H1 (cell line): ENCODE measurements around the gene RFX3. TPM values are rescaled to one million over a fixed set of nuclear protein-coding genes. Genes with fewer than 3 reads are reported as not detected.

Experiments used
- CTCF ChIA-PET: fragments of 300-600 bp; sonication (Branson Sonifier 250); formaldehyde crosslinking; loops from one replicate; lab custom pipeline; 2021; ENCODE audit not compliant: partially characterized antibody; lab: Charles Lee
- POLR2A ChIA-PET: fragments of 300-600 bp; sonication (Branson Sonifier 250); formaldehyde crosslinking; loops from one replicate; lab custom pipeline; 2021; ENCODE audit warnings: inconsistent platforms; ENCODE audit not compliant: partially characterized antibody; lab: Charles Lee
- DNase-seq, 2 experiments: peaks; one replicate each; pipeline versions ENCODE4 v3.0.0 to v3.0.0-alpha.2; 2010 to 2022; ENCODE audit warnings: low spot score in 2 of 2, low read depth in 1 of 2, mixed read lengths in 1 of 2
- FAIRE-seq: peaks from 2 replicates; lab custom pipeline; 2011; peaks lifted over from hg19 to GRCh38; lab: Jason Lieb, UNC
- H2AFZ ChIP-seq: 2 replicates; pipeline ENCODE4 v1.8.1; 2012; ENCODE audit warnings: low read length, inconsistent platforms
- H2AK5ac ChIP-seq: 2 replicates; pipeline ENCODE4 v1.6.1; 2013; ENCODE audit warnings: low read depth, low read length
- H2BK120ac ChIP-seq: replicated peaks from 2 replicates; pipeline ENCODE3; 2013; ENCODE audit warnings: low read depth, low read length, inconsistent platforms
- H2BK12ac ChIP-seq: 2 replicates; pipeline ENCODE4 v1.6.1; 2013; ENCODE audit warnings: low read depth, low read length
- H2BK15ac ChIP-seq: 2 replicates; pipeline ENCODE4 v1.6.1; 2013; ENCODE audit warnings: low read length
- H2BK20ac ChIP-seq: 2 replicates; pipeline ENCODE4 v1.6.1; 2013; ENCODE audit warnings: low read length
- H2BK5ac ChIP-seq: 2 replicates; pipeline ENCODE4 v1.6.1; 2013; ENCODE audit warnings: low read depth, low read length
- H3K14ac ChIP-seq: 2 replicates; pipeline ENCODE4 v1.6.1; 2013; ENCODE audit warnings: inconsistent platforms; ENCODE audit not compliant: insufficient read length
- H3K18ac ChIP-seq: 2 replicates; pipeline ENCODE4 v1.6.1; 2013; ENCODE audit warnings: low read length; ENCODE audit errors: extremely low read depth
- H3K23ac ChIP-seq: 2 replicates; pipeline ENCODE4 v1.6.1; 2013; ENCODE audit warnings: inconsistent platforms; ENCODE audit not compliant: insufficient read length
- H3K23me2 ChIP-seq: 2 replicates; pipeline ENCODE4 v1.6.1; 2013; ENCODE audit warnings: low read depth, low read length
- H3K27ac ChIP-seq: 2 replicates; pipeline ENCODE4 v1.6.1; 2011; ENCODE audit warnings: low read depth, low read length, inconsistent platforms
- H3K27me3 ChIP-seq, 4 experiments: replicated peaks in 1 of 4; 1 replicate in 1 of 4; 2 replicates in 3 of 4; pipeline versions ENCODE4 v1.6.1 to v1.8.1; 2011 to 2013; ENCODE audit warnings: low read length in 3 of 4, mild to moderate bottlenecking in 3 of 4, inconsistent platforms in 2 of 4, mixed read lengths in 2 of 4, moderate library complexity in 1 of 4; ENCODE audit not compliant: control insufficient read depth in 3 of 4, insufficient read depth in 3 of 4; ENCODE audit errors: extremely low read depth in 1 of 4
- H3K36me3 ChIP-seq, 4 experiments: 2 replicates each; pipeline versions ENCODE4 v1.6.1 to v1.8.1; 2011 to 2013; ENCODE audit warnings: mild to moderate bottlenecking in 4 of 4, low read length in 3 of 4, moderate library complexity in 2 of 4, control low read depth in 1 of 4, inconsistent platforms in 1 of 4; ENCODE audit not compliant: insufficient read depth in 4 of 4, control insufficient read depth in 2 of 4
- H3K4ac ChIP-seq: replicated peaks from 2 replicates; pipeline ENCODE3; 2013; ENCODE audit warnings: low read length, low read depth, mixed read lengths, inconsistent platforms; ENCODE audit not compliant: insufficient read length
- H3K4me1 ChIP-seq, 4 experiments: replicated peaks in 1 of 4; 1 replicate in 1 of 4; 2 replicates in 3 of 4; pipeline versions ENCODE4 v1.6.1 to v1.8.1; 2011 to 2013; ENCODE audit warnings: low read length in 3 of 4, inconsistent platforms in 2 of 4, mixed read lengths in 1 of 4; ENCODE audit not compliant: insufficient read depth in 4 of 4, control insufficient read depth in 3 of 4
- H3K4me2 ChIP-seq, 2 experiments: 2 replicates each; pipeline versions ENCODE4 v1.6.1 to v1.8.1; 2011 to 2013; ENCODE audit warnings: low read depth in 2 of 2, low read length in 2 of 2, control low read depth in 1 of 2, inconsistent platforms in 1 of 2, mild to moderate bottlenecking in 1 of 2; ENCODE audit not compliant: insufficient read depth in 1 of 2
- H3K4me3 ChIP-seq, 4 experiments: fragments of 200-600, 300-600 bp in 1 of 4; sonication (generic), shearing (Covaris generic), sonication (Bioruptor Twin) in 1 of 4; 2 replicates each; pipeline versions ENCODE4 v1.5.1 to v1.8.1; 2011 to 2016; ENCODE audit warnings: low read length in 4 of 4, low read depth in 3 of 4, control low read depth in 2 of 4, inconsistent platforms in 2 of 4, mild to moderate bottlenecking in 2 of 4, mixed read lengths in 1 of 4, moderate library complexity in 1 of 4; ENCODE audit not compliant: insufficient read depth in 2 of 4; ENCODE audit errors: extremely low read depth in 1 of 4
- H3K56ac ChIP-seq: replicated peaks from 2 replicates; pipeline ENCODE3; 2013; ENCODE audit warnings: low read depth, mild to moderate bottlenecking, mixed read lengths, low read length, inconsistent platforms; ENCODE audit not compliant: insufficient read length
- H3K79me1 ChIP-seq: 2 replicates; pipeline ENCODE4 v1.6.1; 2013; ENCODE audit warnings: low read depth, low read length, control low read depth
- H3K79me2 ChIP-seq, 2 experiments: 2 replicates each; pipeline versions ENCODE4 v1.6.1 to v1.8.1; 2012 to 2013; ENCODE audit warnings: low read length in 2 of 2, mild to moderate bottlenecking in 2 of 2, inconsistent platforms in 1 of 2; ENCODE audit not compliant: insufficient read depth in 2 of 2, control insufficient read depth in 1 of 2
- H3K9ac ChIP-seq, 4 experiments: replicated peaks in 1 of 4; 1 replicate in 1 of 4; 2 replicates in 3 of 4; pipeline versions ENCODE4 v1.6.1 to v1.8.1; 2011 to 2013; ENCODE audit warnings: low read depth in 3 of 4, low read length in 3 of 4, control low read depth in 2 of 4, mild to moderate bottlenecking in 2 of 4, moderate library complexity in 2 of 4, inconsistent platforms in 1 of 4; ENCODE audit errors: extremely low read depth in 1 of 4
- H3K9me3 ChIP-seq, 2 experiments: 2 replicates each; pipeline versions ENCODE4 v1.6.1 to v1.8.1; 2012 to 2013; ENCODE audit warnings: mild to moderate bottlenecking in 2 of 2, moderate library complexity in 2 of 2, control low read depth in 1 of 2, inconsistent platforms in 1 of 2, low read depth in 1 of 2, low read length in 1 of 2, mixed read lengths in 1 of 2; ENCODE audit not compliant: insufficient read depth in 2 of 2
- H4K20me1 ChIP-seq, 2 experiments: replicated peaks in 1 of 2; 2 replicates each; pipeline versions ENCODE3 to v1.8.1; 2011 to 2013; ENCODE audit warnings: inconsistent platforms in 2 of 2, low read length in 2 of 2, mild to moderate bottlenecking in 1 of 2; ENCODE audit not compliant: insufficient read depth in 2 of 2, control insufficient read depth in 1 of 2
- H4K5ac ChIP-seq: 2 replicates; pipeline ENCODE4 v1.6.1; 2013; ENCODE audit warnings: low read length, low read depth, mixed read lengths, inconsistent platforms; ENCODE audit not compliant: insufficient read length
- H4K8ac ChIP-seq: 2 replicates; pipeline ENCODE4 v1.8.0; 2013; ENCODE audit warnings: mild to moderate bottlenecking, moderate library complexity, low read length, inconsistent platforms; ENCODE audit not compliant: insufficient read depth; ENCODE audit errors: extremely low read depth
- H4K91ac ChIP-seq: replicated peaks from 2 replicates; pipeline ENCODE3; 2013; ENCODE audit warnings: low read length, mixed read lengths, inconsistent platforms; ENCODE audit not compliant: insufficient read length
- ASH2L ChIP-seq: fragments of 200-600, 300-600 bp; sonication (generic); IDR thresholded peaks from one replicate; pipeline ENCODE4 v1.7.1; 2017; ENCODE audit warnings: low read length
- CBX8 ChIP-seq: fragments of 300-800, 300-1000 bp; sonication (generic); IDR thresholded peaks from 2 replicates; pipeline ENCODE4 v1.7.1; 2016; ENCODE audit warnings: low read depth, low read length, borderline replicate concordance
- FOSL1 ChIP-seq: IDR thresholded peaks from 2 replicates; pipeline ENCODE4 v1.6.1; 2011; ENCODE audit warnings: mild to moderate bottlenecking, low read depth, low read length, moderate library complexity; ENCODE audit not compliant: insufficient read depth
- HDAC2 ChIP-seq, 2 experiments: fragments of 300-600 bp in 1 of 2; sonication (generic) in 1 of 2; IDR thresholded peaks; 2 replicates each; pipeline ENCODE4 v1.6.1; 2011 to 2012; ENCODE audit warnings: low read depth in 2 of 2, low read length in 2 of 2, mild to moderate bottlenecking in 2 of 2, moderate library complexity in 2 of 2, borderline replicate concordance in 1 of 2, inconsistent platforms in 1 of 2
- JUN ChIP-seq: IDR thresholded peaks from 2 replicates; pipeline ENCODE4 v1.6.1; 2011; ENCODE audit warnings: low read depth, mild to moderate bottlenecking, improper control_type of control experiment, low read length
- KDM1A ChIP-seq: fragments of 200-600, 300-600 bp; sonication (generic); IDR thresholded peaks from 2 replicates; pipeline ENCODE4 v1.7.1; 2016; ENCODE audit warnings: mild to moderate bottlenecking, low read length, borderline replicate concordance
- POU5F1 ChIP-seq: IDR thresholded peaks from 2 replicates; pipeline ENCODE4 v1.6.1; 2011; ENCODE audit warnings: low read depth, mild to moderate bottlenecking, low read length, moderate library complexity
- RAD21 ChIP-seq, 2 experiments: IDR thresholded peaks in 1 of 2; conservative IDR thresholded peaks in 1 of 2; 2 replicates each; pipeline ENCODE4 v1.6.1; 2011; ENCODE audit warnings: low read depth in 2 of 2, low read length in 2 of 2, improper control_type of control experiment in 1 of 2, inconsistent platforms in 1 of 2, mild to moderate bottlenecking in 1 of 2, moderate library complexity in 1 of 2
- SAP30 ChIP-seq: fragments of 300-600 bp; sonication (generic); IDR thresholded peaks from 2 replicates; pipeline ENCODE4 v1.7.1; 2012; ENCODE audit warnings: low read length, moderate library complexity, mild to moderate bottlenecking, inconsistent platforms; ENCODE audit not compliant: insufficient read depth, insufficient replicate concordance
- TAF1 ChIP-seq: IDR thresholded peaks from 2 replicates; pipeline ENCODE4 v1.6.1; 2011; ENCODE audit warnings: mild to moderate bottlenecking, low read depth, low read length
- polyA plus RNA-seq, 7 experiments: library from polyadenylated mRNA; depleted of rRNA in 3 of 7; stranded (reverse) in 5 of 7; unstranded in 2 of 7; fragments of >200 nt in 5 of 7; fragments of 200-250 nt in 2 of 7; gene quantifications; 1 replicate in 5 of 7; 2 replicates in 1 of 7; 4 replicates in 1 of 7; pipeline versions ENCODE4 v1.2.1 to v1.2.3, GENCODE V29; 2011 to 2013; ENCODE audit warnings: missing spikeins in 2 of 7, mixed read lengths in 2 of 7
- total RNA-seq: library from RNA; stranded (reverse); fragmentation: NEBNext Ultra II Directional; extraction: Animal tissue kit (Norgen Biotek cat#: 25700); gene quantifications from 2 replicates; pipeline ENCODE4 v1.2.1, GENCODE V29; 2021
- TF ChIP-seq, protein P1 (sequence below): IDR thresholded peaks from 2 replicates; pipeline ENCODE4 v1.6.1; 2011; ENCODE audit warnings: low read depth, mild to moderate bottlenecking, low read length; ENCODE audit not compliant: insufficient read depth

RFX3 gene
- total and polyA plus RNA-seq, 2 of the 8 experiments (the other 6 are each of a cell fraction or from before 2014, with no cell fraction given) = 4.9 to 22.6 TPM

DNA sequence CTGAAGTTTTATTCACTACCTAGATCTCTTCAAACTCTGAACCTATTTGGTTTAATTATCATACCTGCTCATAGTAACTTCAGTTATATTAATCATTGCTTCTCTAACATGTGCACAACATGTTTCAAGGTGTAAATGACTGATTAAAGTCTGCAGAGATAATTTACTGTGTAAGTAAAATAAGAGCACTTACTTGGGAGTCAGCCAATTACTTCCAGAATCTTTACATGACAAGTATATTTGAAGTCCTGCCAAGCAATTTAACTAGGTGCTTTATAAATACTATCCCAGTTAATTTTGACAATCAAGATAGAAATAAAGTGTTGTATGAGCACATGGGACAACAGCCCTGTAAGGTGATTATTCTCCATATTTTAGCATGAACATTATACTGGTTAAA, 109.9 kb downstream of the RFX3 start:
- H2AFZ ChIP-seq = no peak overlapping the region
- no peak overlapping the region for H2BK120ac ChIP-seq
- CTCF ChIA-PET = no interaction called here
- no peak overlapping the region for H2BK5ac ChIP-seq
- FAIRE-seq = no peak
- POLR2A ChIA-PET = no interaction called here
- H3K27ac ChIP-seq = no peak overlapping the region
- H4K8ac ChIP-seq = no peak overlapping the region
- DNase-seq = no peak
- no peak overlapping the region for H4K91ac ChIP-seq
- H2AK5ac ChIP-seq = no peak overlapping the region
- H3K79me1 ChIP-seq = no peaks in the 10 kb centered on the region
- no peak overlapping the region for H2BK12ac ChIP-seq
- no peak overlapping the region for H3K14ac ChIP-seq
- no peak overlapping the region for H3K56ac ChIP-seq
- no peaks in the 10 kb centered on the region for H3K23me2 ChIP-seq
- no peak overlapping the region for H3K4me2 ChIP-seq
- no peaks in the 10 kb centered on the region for H3K36me3 ChIP-seq
- H4K20me1 ChIP-seq = no peaks in the 10 kb centered on the region
- no peaks in the 10 kb centered on the region for H3K27me3 ChIP-seq
- no peak overlapping the region for H3K4ac ChIP-seq
- TF ChIP-seq, protein P1, sequence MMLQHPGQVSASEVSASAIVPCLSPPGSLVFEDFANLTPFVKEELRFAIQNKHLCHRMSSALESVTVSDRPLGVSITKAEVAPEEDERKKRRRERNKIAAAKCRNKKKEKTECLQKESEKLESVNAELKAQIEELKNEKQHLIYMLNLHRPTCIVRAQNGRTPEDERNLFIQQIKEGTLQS = no peak
- TF ChIP-seq ASH2L (no peak), KDM1A (no peak), RAD21 (IDR thresholded peaks at IDR 0.05 in 1 of 2, conservative IDR thresholded peaks at IDR 0.05 in 1 of 2; ENCODE audit: low read depth in 2 of 2, low read length in 2 of 2) (no peak), JUN (no peak), TAF1 (no peak), HDAC2 (IDR thresholded peaks at IDR 0.05; ENCODE audit: borderline replicate concordance in 1 of 2, low read depth in 2 of 2, low read length in 2 of 2) (no peak), SAP30 (no peak), FOSL1 (no peak), POU5F1 (no peak), CBX8 (no peak)
- H3K18ac ChIP-seq = no peak overlapping the region
- H3K9me3 ChIP-seq = no peaks in the 10 kb centered on the region
- H2BK20ac ChIP-seq = no peak overlapping the region
- H3K4me3 ChIP-seq = no peak overlapping the region
- no peak overlapping the region for H3K23ac ChIP-seq
- no peak overlapping the region for H2BK15ac ChIP-seq
- no peaks in the 10 kb centered on the region for H3K79me2 ChIP-seq
- H3K4me1 ChIP-seq = no peaks in the 10 kb centered on the region
- H4K5ac ChIP-seq = no peak overlapping the region
- H3K9ac ChIP-seq = no peak overlapping the region
